Breast epithelium (tissue), 3 donors: ENCODE data around the gene ANKRD34C.

Experiments used
- CTCF ChIP-seq, 3 donors: fragments of 450-650 bp; IDR thresholded peaks; one replicate each; pipeline ENCODE4 v1.5.1; 2016 to 2017; ENCODE audit warnings: antibody characterized with exemption in 3 of 3, mild to moderate bottlenecking in 3 of 3, moderate library complexity in 3 of 3
- POLR2A ChIP-seq: fragments of 450-650 bp; IDR thresholded peaks from one replicate; pipeline ENCODE4 v1.6.1; 2016; ENCODE audit warnings: antibody characterized with exemption, mild to moderate bottlenecking, moderate library complexity
- POLR2AphosphoS5 ChIP-seq, 3 donors: sonication (generic); formaldehyde crosslinking; IDR thresholded peaks; one replicate each; pipeline ENCODE4 v1.6.1; 2017; ENCODE audit warnings: antibody characterized with exemption in 3 of 3

GRCh38 chr15:79316864-79317263 lies 34.3 kb downstream of the ANKRD34C start:
- TF ChIP-seq CTCF (IDR thresholded peaks at IDR 0.05) (no peak), POLR2A (no peak), POLR2AphosphoS5 (IDR thresholded peaks at IDR 0.05) (no peak)
